ENCODE data around the gene CHIT1.

CHIT1 gene

GRCh38 chr1:203215573-203215972 lies 13.9 kb downstream of the CHIT1 start:
- DNase-seq = no peak

- DNase-seq = no peak
Measured at GRCh38 chr1:203214871-203215270, 14.6 kb downstream of the CHIT1 start.

GRCh38 chr1:203213126-203213525 lies 16.3 kb downstream of the CHIT1 start:
- DNase-seq = no peak

- no peak for DNase-seq
Measured at GRCh38 chr1:203211812-203212211, 17.7 kb downstream of the CHIT1 start.

- DNase-seq = no peak
Measured at GRCh38 chr1:203210988-203211387, 18.5 kb downstream of the CHIT1 start.

GRCh38 chr1:203210350-203210749 lies 19.1 kb downstream of the CHIT1 start:
- DNase-seq = no peak

GRCh38 chr1:203208181-203208580 lies 21.3 kb downstream of the CHIT1 start:
- DNase-seq = no peak

- no peak for DNase-seq
Measured at GRCh38 chr1:203207751-203208150, 21.7 kb downstream of the CHIT1 start.

GRCh38 chr1:203206129-203206687 lies 23.3 kb downstream of the CHIT1 start:
- DNase-seq = no peak

GRCh38 chr1:203204756-203205155 lies 24.7 kb downstream of the CHIT1 start:
- no peak for DNase-seq

GRCh38 chr1:203202431-203203245 lies 26.8 kb downstream of the CHIT1 start:
- DNase-seq = no peak

- no peak for DNase-seq
Measured at GRCh38 chr1:203201516-203202205, 27.8 kb downstream of the CHIT1 start.

GRCh38 chr1:203200916-203201315 lies 28.6 kb downstream of the CHIT1 start:
- DNase-seq = no peak

GRCh38 chr1:203199816-203200571 lies 29.5 kb downstream of the CHIT1 start:
- DNase-seq = no peak

- no peak for DNase-seq
Measured at GRCh38 chr1:203199481-203199815, 30.0 kb downstream of the CHIT1 start.

- no peak for DNase-seq
Measured at GRCh38 chr1:203199002-203199401, 30.5 kb downstream of the CHIT1 start.

- DNase-seq = no peak
Measured at GRCh38 chr1:203197625-203198024, 31.8 kb downstream of the CHIT1 start.

GRCh38 chr1:203196371-203196770 lies 33.1 kb downstream of the CHIT1 start:
- DNase-seq = no peak

- DNase-seq = no peak
Measured at GRCh38 chr1:203190949-203191348, 38.5 kb downstream of the CHIT1 start.

- DNase-seq = no peak
Measured at GRCh38 chr1:203189951-203190352, 39.5 kb downstream of the CHIT1 start.

GRCh38 chr1:203188686-203189232 lies 40.7 kb downstream of the CHIT1 start:
- DNase-seq = no peak

GRCh38 chr1:203187689-203188264 lies 41.7 kb downstream of the CHIT1 start:
- no peak for DNase-seq

- DNase-seq = no peak
Measured at GRCh38 chr1:203187304-203187685, 42.2 kb downstream of the CHIT1 start.

Measured in stimulated activated naive CD4-positive, alpha-beta T cell treated with Interleukin-2 at 50 U/mL for 16 hours (primary cell).